Mucosa of descending colon (tissue), 3 donors: ENCODE results near the gene SHISAL1. TPM values are rescaled to one million over a fixed set of nuclear protein-coding genes. Genes with fewer than 3 reads are reported as not detected.
A peak's percentile ranks its signal among the peaks of the same experiment; 100 is the strongest.

ENCODE experiments used
- ATAC-seq: fragments of 200-7000 bp; cut with Tn5 transposase; one replicate; pipeline ENCODE4 v1.9.1; 2020; ENCODE audit warnings: mild to moderate bottlenecking, moderate library complexity
- DNase-seq, 3 donors: peaks; one replicate each; pipeline ENCODE4 v3.0.0-alpha.2; 2020
- H3K36me3 ChIP-seq: fragments of 200-600 bp; one replicate; pipeline ENCODE4 v1.8.0; 2021; ENCODE audit warnings: low read depth, mild to moderate bottlenecking
- H3K4me1 ChIP-seq: fragments of 200-600 bp; one replicate; pipeline ENCODE4 v1.8.0; 2021; ENCODE audit warnings: low read depth, mild to moderate bottlenecking
- H3K4me3 ChIP-seq: fragments of 200-600 bp; one replicate; pipeline ENCODE4 v1.8.0; 2021; ENCODE audit warnings: mild to moderate bottlenecking
- H3K9me3 ChIP-seq: fragments of 200-600 bp; one replicate; pipeline ENCODE4 v1.8.0; 2021; ENCODE audit warnings: mild to moderate bottlenecking
- intact Hi-C, 2 donors: fragments of 100-400 bp; cut with DNase I in 1 of 2; cut with micrococcal nuclease in 1 of 2; formaldehyde crosslinking; loops; one replicate each; pipeline versions ENCODE4 v1.11.0 to v1.11.1; 2022; cut with DNase I, micrococcal nuclease
- total RNA-seq, 3 donors: library from RNA; stranded (reverse); fragmentation: NEBNext Ultra II Directional in 2 of 3; extraction: Animal tissue kit (Norgen Biotek cat#: 25700) in 2 of 3; gene quantifications; one replicate each; pipeline versions ENCODE4 v1.2.1 to v1.2.4, GENCODE V29; 2021 to 2023
- TF ChIP-seq, protein P1 (sequence below): fragments of 200-600 bp; IDR thresholded peaks from one replicate; pipeline ENCODE4 v1.8.0; 2022; ENCODE audit warnings: antibody characterized with exemption, mild to moderate bottlenecking
- donor health status: DM: no; HTN: no; CAD: no; lungs with moderate emphysema.
- donor health status: DM: no; HTN: no; CAD: no.
- donor health status: DM: no; HTN: yes; CAD: no.

Gene SHISAL1
- total RNA-seq, 3 donors from 2014 or later = 0.38 to 34.3 (median 1.1) TPM

- Histone ChIP-seq H3K9me3 (no peaks in the 10 kb centered on the region), H3K4me1 (no peaks in the 10 kb centered on the region), H3K4me3 (no peak overlapping the region), H3K36me3 (no peaks in the 10 kb centered on the region)
- DNase-seq = no peak
- intact Hi-C loops = no loop called here
- ATAC-seq = no peak
- TF ChIP-seq, protein P1, sequence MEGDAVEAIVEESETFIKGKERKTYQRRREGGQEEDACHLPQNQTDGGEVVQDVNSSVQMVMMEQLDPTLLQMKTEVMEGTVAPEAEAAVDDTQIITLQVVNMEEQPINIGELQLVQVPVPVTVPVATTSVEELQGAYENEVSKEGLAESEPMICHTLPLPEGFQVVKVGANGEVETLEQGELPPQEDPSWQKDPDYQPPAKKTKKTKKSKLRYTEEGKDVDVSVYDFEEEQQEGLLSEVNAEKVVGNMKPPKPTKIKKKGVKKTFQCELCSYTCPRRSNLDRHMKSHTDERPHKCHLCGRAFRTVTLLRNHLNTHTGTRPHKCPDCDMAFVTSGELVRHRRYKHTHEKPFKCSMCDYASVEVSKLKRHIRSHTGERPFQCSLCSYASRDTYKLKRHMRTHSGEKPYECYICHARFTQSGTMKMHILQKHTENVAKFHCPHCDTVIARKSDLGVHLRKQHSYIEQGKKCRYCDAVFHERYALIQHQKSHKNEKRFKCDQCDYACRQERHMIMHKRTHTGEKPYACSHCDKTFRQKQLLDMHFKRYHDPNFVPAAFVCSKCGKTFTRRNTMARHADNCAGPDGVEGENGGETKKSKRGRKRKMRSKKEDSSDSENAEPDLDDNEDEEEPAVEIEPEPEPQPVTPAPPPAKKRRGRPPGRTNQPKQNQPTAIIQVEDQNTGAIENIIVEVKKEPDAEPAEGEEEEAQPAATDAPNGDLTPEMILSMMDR = no peak
Observed at GRCh38 chr22:44263547-44263946, 49.2 kb downstream of the SHISAL1 start.

DNA sequence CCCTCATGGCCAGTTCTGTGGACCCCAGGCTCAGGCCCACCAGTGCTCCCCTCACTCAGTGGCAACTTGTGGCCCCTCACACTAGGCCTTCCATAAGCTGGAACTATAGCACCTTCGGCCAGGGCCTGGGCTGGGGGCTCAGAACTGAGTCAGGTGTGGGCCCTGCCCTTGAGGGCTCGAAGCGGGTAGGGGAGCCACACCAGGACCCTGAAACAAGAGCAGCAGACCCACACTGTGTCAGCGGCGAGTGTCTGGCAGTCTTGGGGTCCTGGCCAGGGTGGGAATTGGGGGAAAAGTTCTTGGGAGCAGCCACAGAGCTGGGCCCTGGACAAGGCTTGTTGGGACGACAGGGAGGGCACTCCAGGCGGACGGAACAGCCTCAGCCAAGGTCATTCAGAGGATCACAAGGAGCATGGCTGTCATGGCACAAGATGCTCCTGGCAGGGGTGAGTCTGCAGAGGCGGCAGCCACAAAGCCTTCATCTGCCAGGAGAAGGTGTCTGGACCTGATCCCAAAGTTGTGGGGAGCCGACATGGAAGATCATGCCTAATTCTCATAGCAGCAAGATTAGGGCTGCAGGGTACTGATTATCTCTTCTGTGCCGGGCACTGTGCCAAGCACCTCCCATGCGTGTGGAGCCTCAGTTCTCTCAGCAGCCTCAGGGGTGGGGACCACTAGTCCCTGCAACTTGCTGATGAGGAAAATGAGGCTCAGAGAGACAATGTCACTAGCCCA is 50.7 kb downstream of the SHISAL1 start:
- Histone ChIP-seq H3K9me3 (no peaks in the 10 kb centered on the region), H3K36me3 (no peaks in the 10 kb centered on the region), H3K4me1 (no peaks in the 10 kb centered on the region), H3K4me3 (no peak overlapping the region)
- TF ChIP-seq, protein P1 = no peak
- intact Hi-C loops = no loop called here
- DNase-seq (peak in 1 of 3 donors; percentile 12), ATAC-seq (no peak)

- Histone ChIP-seq H3K4me1 (no peaks in the 10 kb centered on the region), H3K9me3 (no peaks in the 10 kb centered on the region), H3K36me3 (no peaks in the 10 kb centered on the region), H3K4me3 (no peak overlapping the region)
- ATAC-seq = no peak
- DNase-seq = peak in 1 of 3 donors; percentile 3
- intact Hi-C loops = no loop called here
- TF ChIP-seq, protein P1 = no peak
Observed at GRCh38 chr22:44261164-44261860, 51.4 kb downstream of the SHISAL1 start.

DNA sequence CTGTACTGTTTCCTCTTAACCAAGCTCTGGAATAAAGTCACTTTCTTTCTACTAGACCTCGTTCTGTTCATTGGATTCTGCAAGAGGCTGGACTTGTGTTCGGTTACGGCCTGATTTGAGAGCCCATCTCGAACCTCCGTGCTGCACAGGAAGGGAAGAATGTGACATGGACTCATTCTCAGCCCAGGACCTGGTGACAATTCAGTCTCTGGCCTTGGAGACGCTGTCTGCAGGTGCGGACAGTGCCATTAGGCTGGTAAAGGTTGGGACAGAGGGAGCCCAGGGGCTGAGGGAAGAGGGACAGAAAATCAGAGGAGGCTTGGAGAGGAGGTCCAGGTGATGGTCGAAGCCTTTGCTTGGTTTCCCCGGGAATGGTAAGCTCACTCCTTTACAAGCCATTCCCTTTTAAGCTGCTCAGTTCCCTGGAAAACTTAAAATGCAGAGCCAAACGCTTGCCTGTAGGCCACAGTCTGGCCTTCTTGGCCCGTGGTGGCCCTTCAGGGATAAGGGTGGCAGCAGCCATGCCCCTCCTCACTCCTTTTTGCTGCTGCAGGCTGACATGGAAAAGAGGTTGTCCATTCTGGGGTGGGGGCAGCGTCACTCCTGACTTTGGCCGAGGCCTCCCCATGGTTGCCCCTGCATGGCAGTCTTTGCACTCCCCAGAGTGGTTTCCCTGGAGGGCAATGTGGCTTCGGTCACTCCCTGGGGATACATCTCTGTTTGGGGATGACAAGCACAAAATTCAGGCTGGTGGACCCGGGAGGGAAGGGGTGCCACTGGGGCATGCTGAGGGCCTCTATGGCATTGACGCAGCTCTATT is 52.3 kb downstream of the SHISAL1 start:
- Histone ChIP-seq H3K4me1 (no peaks in the 10 kb centered on the region), H3K9me3 (no peaks in the 10 kb centered on the region), H3K4me3 (no peak overlapping the region), H3K36me3 (no peaks in the 10 kb centered on the region)
- intact Hi-C loops = no loop called here
- DNase-seq (peak in 1 of 3 donors; percentile 4), ATAC-seq (no peak)
- TF ChIP-seq, protein P1 = no peak

- TF ChIP-seq, protein P1 = no peak
- peak in 1 of 3 donors; percentile 2 for DNase-seq
- intact Hi-C loops = no loop called here
Observed at GRCh38 chr22:44259366-44260215, 53.2 kb downstream of the SHISAL1 start.

More at GRCh38 chr22:44259366-44260215, 53.2 kb downstream of the SHISAL1 start:
- Histone ChIP-seq H3K9me3 (no peaks in the 10 kb centered on the region), H3K4me1 (no peaks in the 10 kb centered on the region), H3K4me3 (no peak overlapping the region), H3K36me3 (no peaks in the 10 kb centered on the region)
- no peak for ATAC-seq
